HG03095 (cell line): ENCODE data around the gene FAM240A.

ENCODE experiments used
- ATAC-seq: cut with Tn5 transposase; IDR thresholded peaks from one replicate; pipeline ENCODE4 v1.9.1; 2021; ENCODE audit warnings: moderate library complexity; ENCODE audit not compliant: unreplicated experiment

The FAM240A gene

DNA sequence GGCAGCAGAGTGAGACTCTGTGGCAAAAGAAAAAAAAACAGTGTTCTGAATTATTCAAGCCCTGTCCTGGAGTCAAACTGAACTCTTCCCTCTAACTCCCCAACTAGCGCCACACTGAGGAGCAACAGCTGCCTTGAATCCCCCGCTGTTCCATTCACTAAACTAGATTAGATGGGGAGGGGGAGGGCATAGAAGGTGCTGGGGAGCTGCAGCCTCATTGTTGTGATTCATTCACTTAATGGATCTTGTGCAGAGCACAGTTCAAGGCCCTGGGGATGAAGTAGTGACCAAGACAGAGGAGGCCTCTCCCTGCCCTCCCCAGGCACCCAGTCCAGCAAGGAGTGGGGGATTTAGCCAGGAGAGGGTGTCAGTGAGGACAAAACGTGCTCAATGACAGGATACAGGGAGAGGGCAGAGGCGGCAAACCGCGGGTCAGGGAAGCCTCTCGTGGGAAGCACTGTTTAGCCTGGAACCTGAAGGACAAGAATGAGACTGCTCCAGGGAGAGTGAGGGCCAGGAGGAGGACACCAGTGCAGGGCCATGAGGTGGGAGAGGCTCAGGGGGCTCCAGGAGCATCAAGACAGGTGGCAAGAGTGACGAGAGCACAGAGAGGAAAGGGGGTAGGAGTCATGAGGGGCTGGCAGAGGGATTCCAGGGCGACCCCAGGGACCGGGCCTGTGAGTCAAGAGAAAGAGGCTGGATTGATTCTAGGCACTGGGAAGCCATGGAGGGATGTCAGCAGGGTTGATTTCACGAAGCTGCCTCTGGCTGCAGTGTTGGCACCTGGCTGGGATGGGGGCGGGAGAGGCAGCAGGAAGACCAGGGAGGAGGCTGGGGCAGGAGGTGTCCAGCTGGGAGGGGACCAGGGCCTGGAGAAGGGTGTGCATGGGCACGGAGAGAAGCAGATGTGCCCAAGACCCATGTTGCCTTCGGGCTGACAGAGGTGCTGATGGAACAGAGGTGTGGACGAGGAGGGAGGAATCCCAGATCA lies 49.7 kb downstream of the FAM240A start:
- ATAC-seq = no peak

DNA sequence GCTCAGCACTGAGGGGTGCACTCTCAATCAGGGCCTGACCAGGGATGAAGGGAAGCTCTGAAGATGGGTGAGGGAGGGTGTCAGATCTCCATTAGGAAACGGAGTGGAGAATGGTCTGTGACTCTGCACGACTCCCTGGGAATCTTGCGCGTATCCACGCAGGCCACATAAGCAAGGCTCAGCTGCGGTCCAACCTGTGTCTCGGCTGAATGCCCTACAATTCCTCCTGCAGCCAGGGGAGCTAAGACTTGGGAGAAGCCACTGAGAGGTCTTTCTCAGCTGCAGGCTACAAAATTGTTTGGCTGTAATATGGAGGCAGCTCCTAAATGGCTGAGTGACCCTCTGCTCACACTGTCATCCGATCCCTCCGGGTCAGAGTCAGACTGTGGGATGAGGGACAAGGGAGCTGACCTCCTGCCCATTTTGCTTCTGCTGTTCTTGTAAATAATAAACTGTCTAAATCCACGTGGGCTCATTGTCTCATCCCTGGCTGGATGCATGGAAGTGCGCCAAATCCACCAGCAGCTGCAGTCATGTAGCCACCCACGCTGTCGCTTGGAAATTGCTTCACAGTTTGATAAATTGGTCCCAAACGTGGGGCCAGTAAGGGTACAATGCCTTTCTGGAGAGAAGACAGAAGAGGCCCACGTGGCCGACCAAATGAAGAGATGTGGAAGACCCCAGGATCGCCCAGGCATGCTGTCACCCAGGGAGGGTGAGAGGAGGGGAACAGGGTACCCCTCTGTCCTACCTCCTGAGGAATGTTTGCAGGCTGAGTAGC lies 50.6 kb downstream of the FAM240A start:
- no peak for ATAC-seq

DNA sequence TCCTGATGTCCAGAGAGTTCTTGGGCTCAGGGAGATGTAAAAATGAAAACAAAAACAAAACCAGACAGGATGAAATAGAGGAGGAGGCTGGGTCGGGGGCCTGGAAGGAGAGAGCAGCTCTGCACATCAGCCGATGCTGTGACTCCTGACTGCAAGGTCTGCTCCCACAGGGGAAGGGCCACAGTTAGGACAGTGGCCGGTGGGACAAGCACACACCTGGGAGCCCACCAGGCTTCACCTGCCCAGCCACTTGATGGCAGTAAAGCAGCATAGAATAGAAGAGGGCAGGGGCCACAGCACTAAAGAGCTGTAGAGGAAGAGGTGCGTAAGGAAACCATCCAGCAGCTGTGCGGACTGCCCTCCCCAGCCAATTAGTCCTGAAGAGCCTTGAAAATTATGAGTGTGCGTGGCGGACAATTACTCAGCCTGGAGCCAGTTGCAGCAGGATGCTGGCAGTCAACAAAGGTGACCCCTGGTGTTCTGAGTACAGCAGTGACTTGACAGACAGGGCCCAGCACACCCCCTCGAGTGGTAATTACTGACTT lies 51.3 kb downstream of the FAM240A start:
- no peak for ATAC-seq

DNA sequence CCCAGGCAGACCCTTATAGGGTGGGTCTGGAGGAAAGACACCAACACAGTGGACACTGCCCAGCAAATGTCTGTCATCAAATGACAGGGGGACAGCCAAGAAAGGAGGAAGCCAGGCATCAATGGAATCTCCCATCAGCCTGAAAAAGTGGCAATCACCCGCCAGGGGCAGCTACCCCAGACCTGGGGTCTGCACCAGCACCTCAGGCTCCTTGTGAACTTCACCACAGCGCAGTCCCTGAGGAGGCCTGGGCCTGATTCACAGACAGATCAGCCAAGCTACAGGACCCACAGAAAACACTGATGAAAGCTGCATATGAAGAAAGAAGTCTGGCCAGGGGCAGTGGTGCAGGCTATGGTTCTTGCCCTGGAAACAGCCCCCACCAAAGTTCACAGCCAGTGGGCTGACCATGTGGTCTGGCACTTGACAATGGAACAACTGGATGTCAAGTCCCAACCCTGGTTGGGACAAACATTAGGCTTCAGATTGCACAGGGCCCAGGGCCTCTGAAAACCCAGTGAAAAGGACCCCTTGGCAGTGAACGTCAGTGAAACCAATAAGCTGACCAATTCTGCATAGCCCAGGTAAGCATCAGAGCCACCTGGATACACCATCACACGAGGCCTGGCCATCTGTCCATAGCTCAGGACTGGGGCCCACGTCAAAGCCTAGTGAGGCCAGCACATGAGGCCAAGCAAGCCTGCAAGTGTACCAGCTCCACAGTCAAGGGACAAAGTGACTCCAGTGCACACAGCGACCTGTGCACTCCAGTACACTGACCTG lies 52.1 kb downstream of the FAM240A start:
- ATAC-seq = no peak

DNA sequence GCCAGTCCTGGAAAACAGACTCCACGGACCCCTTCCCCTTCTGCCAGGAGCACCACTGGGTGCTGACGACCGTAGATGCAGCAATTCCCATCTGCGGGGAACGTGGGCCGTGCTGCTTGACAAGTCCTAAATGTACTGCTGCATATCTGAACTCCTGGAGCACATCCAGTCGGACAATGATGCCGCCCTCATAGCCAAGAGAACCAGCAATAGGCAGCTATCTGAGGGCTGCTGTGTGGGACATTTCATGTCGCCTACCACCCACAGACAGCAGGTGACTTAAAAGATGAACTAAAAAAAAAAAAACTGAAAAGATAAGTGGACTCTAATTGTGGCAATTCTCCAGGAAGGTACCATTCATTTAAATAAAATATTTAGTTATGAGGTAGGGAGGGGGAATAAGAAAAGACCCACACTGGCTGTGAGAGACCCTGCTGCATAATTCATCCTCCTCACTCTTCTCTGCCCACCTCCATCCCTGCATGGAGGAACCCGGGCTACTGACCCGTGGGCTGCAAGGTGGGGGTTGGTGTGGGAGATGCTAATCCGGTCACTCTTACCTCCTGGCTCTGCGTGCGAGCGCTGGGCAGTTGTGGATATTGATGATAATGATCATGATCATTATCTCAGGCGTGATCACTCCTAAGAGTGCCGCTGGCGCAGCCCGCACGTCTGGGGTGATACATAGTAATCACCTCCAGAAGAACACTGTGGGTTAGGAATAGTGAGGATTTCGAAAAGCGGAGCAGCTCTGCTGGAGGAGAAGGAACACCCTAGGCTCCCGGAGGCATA lies 52.8 kb downstream of the FAM240A start:
- no peak for ATAC-seq

DNA sequence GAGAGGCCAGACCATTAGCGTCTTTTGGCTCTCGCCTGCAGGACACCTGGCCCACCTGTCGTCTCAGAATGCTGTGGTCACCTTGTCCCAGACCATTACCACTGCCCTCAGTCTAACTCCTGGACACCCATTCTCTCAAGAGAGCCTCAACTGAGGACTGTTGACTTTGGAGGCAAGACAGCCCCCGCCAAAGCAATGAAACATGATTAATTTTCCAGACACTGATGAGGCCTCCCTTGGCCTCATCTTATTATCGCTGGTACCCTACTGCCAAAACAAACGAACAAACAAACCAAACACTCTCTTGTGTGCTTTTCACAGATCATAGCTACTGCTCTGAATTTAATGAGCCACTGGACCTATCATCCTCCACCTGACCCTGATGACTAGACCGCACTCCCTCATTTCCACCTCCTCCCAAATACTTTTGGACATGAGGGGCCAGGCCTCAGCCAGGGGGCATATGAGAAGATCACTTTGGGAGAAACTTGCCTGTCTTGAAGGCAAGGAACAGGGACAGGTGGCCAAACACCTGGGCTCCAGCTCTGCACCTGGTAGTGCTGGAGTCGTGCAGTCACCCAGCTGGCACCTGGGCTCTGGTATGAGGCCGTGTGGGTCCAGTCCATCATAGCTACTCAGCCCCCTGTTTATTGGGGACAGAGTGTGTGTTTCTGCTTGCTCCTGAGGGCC lies 53.6 kb downstream of the FAM240A start:
- no peak for ATAC-seq

DNA sequence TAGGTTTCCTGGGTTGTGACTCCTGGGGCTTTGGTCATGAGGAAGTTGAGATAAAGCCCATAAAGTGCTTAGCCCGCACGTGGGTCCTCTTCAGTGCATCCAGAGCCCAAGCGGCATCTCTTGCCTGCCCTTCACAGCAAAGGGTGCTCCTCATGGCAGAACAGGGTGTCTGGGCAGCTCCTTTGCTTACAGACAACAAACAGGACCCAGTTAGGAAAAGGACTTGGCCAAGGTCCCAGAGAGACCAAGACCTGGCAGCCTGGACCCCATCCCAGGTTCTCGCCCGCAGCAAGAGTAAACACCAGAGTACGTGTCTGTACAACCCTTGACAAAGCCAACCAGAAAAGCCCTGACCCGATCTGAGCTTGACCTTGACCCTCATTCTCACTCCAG lies 54.1 kb downstream of the FAM240A start:
- no peak for ATAC-seq

DNA sequence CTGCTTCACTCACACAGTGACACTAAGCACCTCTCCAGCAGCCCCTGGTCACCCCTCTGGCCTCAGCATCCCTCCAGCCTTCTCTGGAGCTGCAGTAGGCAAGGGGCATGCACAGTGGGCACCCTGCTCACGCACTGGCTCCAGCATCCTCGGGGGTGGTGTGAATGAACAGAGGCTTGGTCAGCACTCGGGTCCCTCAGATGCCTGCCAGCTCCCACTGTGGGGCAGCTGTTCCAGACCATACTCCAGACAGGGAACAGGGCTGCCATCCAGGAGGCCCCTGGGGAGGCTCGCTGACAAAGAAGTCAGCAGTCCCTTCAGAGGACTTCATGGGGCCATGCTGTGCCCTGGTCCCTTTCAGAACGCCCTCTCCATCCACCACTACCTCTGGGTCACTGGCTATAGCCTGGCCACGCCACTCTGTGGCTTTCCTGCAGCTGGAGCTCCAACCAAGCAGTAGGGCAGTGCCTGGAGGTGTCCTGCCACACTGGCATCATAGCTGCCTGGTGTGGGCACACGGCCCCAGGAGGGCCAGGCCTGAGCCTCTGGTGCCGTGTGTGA lies 54.8 kb downstream of the FAM240A start:
- no peak for ATAC-seq

DNA sequence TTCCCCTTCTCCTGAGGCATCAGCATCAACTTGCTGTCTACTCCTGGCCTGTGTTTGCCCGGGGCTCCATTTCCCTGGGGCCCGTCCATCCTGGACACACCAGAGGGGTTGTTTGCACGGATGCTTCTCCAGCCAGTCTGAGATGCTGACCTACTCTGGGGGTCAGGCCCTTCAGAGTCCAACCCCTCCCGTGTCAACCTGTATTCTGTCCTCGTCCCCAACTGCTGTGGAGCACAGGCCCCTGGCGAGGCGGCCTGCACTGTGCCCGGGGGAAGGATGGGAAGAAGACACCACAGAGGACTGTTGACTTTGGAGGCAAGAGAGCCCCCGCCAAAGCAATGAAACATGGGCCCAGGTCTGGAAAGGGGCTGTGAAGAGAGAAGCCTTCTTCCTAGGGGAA lies 55.3 kb downstream of the FAM240A start:
- no peak for ATAC-seq

DNA sequence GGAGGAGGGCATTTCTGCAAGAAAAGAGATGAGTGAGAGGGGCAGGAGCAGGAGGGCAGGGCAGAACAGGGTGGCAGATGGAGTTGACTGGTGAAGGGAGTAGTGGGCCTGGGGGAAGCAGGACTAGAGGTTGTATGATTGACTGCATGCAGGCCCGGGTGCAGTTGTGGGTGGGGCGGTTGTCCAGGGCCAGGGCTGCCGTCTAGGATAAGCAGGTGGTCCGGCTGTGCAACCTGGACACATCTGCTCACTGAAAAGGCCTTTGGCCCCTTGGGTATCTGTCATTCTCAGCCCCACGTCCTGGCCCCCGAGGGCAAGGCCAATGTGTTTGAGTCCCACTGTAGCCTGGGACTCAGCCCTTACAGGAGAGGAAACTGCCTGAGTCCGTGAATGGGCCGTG lies 55.8 kb downstream of the FAM240A start:
- ATAC-seq = no peak

DNA sequence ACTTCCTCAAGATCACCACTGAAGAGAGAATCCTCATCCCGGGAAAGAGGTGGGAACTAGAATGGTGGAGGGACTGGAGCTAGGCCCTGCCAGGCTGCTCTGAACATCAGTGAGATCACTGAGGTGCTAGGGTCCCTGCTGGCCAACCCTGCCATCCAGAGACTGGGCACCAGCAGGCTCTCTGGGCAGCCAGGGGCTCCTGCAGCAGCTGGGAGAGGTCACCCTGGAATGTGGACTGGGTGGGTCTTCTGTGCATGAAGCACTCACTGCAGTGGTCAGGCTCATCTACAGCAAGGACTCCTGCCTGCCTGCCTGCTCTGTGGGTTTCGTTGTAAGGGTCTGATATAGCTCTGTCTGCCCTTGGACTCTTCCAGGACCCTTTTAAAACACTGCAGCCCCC lies 56.3 kb downstream of the FAM240A start:
- ATAC-seq = no peak

DNA sequence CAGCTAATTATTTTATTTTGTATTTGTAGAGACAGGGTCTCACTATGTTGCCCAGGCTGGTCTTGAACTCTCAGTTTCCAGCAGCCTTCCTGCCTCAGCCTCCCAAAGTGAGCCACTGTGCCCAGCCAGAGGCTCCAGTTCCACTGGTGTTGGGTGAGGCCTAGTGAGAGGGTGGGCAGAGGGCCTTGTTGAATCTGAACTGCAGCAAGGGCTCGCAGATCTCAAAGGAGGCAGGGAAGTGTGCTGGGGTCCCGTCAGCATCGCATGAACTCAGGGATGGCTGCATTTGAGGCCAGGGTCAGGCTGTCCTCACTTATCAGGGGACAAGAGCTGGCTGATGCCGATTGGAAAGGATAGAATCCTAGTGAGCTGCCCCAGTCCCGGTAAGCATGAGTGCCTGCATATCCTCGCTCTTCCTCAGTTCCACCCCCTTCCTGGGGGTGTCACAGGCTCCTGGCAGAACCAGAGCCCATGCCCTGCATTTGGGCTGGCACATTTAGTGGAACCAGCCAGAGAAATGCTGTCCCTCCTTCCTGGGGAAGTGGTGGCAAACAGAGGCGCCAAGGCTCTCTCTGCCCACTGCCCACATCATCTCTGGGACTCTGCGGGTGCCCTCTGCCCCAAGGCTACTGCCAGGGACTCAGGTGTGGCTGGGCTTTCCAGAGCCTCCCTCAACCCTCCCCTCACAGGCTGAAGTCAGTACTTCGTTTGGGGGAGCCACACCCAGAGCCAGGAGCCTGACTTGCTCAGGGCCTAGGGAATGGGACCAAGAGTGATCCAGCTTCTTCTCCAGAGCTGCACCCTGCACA lies 57.1 kb downstream of the FAM240A start:
- ATAC-seq = no peak

DNA sequence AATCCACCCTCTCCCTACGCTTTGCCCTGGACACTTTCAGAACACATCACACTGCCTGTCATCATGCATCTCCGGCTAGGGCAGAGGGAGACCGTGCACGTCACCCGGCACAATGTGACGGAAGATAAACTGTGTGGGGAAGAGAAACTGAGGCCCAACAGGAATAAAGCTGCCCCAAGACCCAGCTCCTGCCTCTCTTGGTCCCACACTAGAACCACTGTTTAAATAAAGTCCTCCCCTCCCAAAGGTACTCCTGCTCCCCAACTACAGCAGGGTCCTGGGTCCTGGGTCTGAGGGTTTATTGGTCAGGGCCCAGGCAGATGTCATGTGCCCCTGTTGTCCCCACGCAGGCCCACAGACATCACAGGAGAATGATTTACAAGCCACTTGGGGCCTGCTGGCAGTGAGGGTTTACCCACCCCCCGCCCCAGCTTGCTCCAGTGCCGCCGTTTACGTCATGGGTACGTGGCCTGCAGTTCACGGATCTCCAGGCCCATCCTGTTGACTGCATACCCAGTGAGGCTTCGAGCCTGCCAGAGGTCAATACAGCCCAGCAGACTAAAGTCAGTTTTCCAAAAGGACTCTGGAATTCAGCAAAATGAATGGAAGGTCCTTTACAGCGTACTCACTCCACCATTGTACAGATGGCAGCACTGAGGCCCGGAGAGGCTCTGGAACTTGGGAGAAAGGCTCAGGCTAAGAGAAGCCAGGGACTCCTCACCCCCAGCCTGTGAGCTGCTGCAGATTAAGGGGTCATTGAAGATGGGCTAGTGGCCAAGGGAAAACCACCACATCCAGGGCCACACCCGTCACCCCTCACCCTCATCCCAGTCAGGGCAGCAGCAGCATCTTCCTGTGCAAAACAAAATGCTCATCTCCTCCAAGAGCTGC lies 57.9 kb downstream of the FAM240A start:
- ATAC-seq = no peak

DNA sequence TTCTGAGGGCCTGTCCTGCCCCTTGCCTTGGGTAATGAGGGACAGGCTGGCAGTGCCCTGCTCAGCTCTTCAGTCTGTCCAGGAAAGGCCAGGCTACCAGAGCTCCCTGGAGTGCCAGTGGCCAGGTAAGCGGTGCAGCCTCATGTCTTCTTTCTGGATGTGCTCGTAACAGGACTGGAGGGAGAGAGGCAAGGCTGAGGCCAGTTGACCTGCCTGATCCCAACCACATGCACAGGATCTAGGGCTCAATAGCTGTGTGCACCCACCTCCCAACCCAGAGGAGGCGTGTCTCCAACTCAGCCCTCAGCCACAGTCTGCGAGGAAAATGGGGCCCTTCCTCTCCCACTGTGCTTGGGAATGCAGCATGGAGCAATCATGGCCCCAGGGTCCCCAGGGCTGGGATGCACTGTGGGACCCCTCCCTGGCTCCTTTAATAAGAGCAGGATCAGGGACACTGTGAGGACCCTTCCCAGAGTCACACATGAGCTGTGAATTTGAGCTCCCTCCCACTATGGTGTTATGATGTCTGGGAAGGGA lies 58.6 kb downstream of the FAM240A start:
- ATAC-seq = no peak

DNA sequence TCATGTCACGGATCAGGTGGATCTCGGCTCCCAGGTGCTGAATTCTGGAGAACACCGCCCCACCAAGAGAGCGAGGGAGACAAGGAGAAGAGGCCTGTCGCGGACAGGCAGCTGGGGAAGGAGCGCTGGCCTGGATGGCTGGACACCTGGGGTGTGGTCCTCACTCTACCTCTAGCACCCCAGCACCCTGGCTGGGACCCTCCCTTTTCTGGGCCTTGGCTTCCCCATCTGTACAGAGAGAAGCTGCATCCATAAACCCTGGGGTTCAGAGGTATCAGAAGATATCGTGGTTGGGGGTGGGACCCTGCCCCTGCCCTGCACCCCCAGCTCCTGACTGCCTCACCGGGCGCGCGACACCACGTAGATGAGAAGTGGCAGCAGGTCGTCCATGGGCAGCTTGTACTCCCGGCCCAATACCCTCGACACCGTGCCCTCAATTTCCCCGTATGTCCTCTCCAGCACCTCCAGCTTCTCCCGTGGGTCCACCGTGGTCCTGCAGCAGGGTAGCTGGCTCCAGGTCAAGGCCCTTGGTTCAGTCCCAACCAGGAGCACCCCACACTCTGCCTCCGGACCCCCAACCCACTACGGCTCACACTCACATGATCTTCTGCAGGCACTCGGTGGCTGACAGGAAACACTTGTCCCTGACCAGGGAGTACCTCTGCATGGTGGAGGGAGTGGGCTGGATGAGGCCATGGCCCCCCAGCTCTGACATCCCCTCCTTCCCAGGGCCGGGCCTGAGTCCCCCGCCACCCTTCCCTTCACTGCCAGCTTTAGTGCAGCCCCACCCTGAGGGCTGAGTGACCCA lies 59.4 kb downstream of the FAM240A start:
- no peak for ATAC-seq

DNA sequence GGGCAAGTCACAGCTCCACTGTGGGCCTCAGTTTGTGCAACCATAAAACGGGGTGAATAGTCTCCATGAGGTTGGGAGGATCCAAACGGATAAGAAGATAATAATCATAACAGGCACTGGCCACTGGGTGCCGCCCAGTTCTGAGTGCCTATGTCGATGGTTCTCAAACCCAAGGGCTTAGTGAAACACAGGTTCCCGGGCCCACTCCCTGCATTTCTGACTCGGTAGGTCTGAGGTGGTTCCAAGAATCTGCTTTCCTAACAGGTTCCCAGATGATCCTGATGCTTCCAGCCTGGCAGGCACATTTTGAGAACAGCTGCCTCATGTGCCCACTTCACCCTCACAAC lies 60.0 kb downstream of the FAM240A start:
- ATAC-seq = no peak
